K562 (cell line): ENCODE data around the gene KCTD13. TPM values are rescaled to one million over a fixed set of nuclear protein-coding genes. Genes with fewer than 3 reads are reported as not detected.

ENCODE experiments used
- ARID3A ChIP-seq: IDR thresholded peaks from 2 replicates; pipeline ENCODE4 v1.6.1; 2012; ENCODE audit warnings: low read depth, low read length, improper control_type of control experiment, borderline replicate concordance
- ARID4B ChIP-seq: sonication (generic); formaldehyde crosslinking; IDR thresholded peaks from 2 replicates; pipeline ENCODE4 v1.8.0; 2022; ENCODE audit warnings: mild to moderate bottlenecking, missing genetic modification reagents
- BHLHE40 ChIP-seq: IDR thresholded peaks from 2 replicates; pipeline ENCODE4 v1.6.1; 2011; ENCODE audit warnings: low read length, improper control_type of control experiment
- C11orf30 ChIP-seq: fragments of 450-650 bp; IDR thresholded peaks from 2 replicates; pipeline ENCODE4 v1.6.1; 2016; ENCODE audit warnings: low read depth, mild to moderate bottlenecking
- CREM ChIP-seq: IDR thresholded peaks from 2 replicates; pipeline ENCODE4 v1.6.1; 2014; ENCODE audit warnings: antibody characterized with exemption, low read depth
- CTBP1 ChIP-seq: fragments of 450-650 bp; IDR thresholded peaks from 2 replicates; pipeline ENCODE4 v1.6.1; 2016; ENCODE audit warnings: borderline replicate concordance
- DDX20 ChIP-seq: fragments of 450-650 bp; IDR thresholded peaks from 2 replicates; pipeline ENCODE4 v1.6.1; 2016; ENCODE audit warnings: missing genetic modification characterization, low read depth, mild to moderate bottlenecking, missing compliant biosample characterization, moderate library complexity
- EHMT2 ChIP-seq: fragments of 450-650 bp; IDR thresholded peaks from 2 replicates; pipeline ENCODE4 v1.6.1; 2018; ENCODE audit warnings: antibody characterized with exemption
- HES1 ChIP-seq: fragments of 450-650 bp; IDR thresholded peaks from 2 replicates; pipeline ENCODE4 v1.6.1; 2016; ENCODE audit warnings: low read depth, mild to moderate bottlenecking, moderate library complexity
- HLTF ChIP-seq: fragments of 450-650 bp; IDR thresholded peaks from 2 replicates; pipeline ENCODE4 v1.6.1; 2016
- JUND ChIP-seq, 2 experiments: IDR thresholded peaks; 2 replicates in 1 of 2; 3 replicates in 1 of 2; pipeline ENCODE4 v1.6.1; 2011; ENCODE audit warnings: borderline replicate concordance in 2 of 2, low read depth in 2 of 2, low read length in 2 of 2, improper control_type of control experiment in 1 of 2, missing biosample characterization in 1 of 2, missing genetic modification characterization in 1 of 2, missing genetic modification reagents in 1 of 2
- MTA1 ChIP-seq: fragments of 450-650 bp; IDR thresholded peaks from 2 replicates; pipeline ENCODE4 v1.6.1; 2017; ENCODE audit warnings: borderline replicate concordance
- MTA3 ChIP-seq: fragments of 450-650 bp; formaldehyde crosslinking; IDR thresholded peaks from 2 replicates; pipeline ENCODE4 v1.6.1; 2017; ENCODE audit warnings: mild to moderate bottlenecking, borderline replicate concordance
- PHF8 ChIP-seq: fragments of 200-600 bp; sonication (generic); IDR thresholded peaks from 2 replicates; pipeline ENCODE4 v1.6.1; 2012; ENCODE audit warnings: mixed run types, mild to moderate bottlenecking, inconsistent platforms, low read length, moderate library complexity, borderline replicate concordance
- SOX6 ChIP-seq: fragments of 450-650 bp; IDR thresholded peaks from 2 replicates; pipeline ENCODE4 v1.6.1; 2014; ENCODE audit warnings: mild to moderate bottlenecking
- TAL1 ChIP-seq: fragments of 450-650 bp; IDR thresholded peaks from 2 replicates; pipeline ENCODE4 v1.6.1; 2016; ENCODE audit warnings: mild to moderate bottlenecking
- TEAD2 ChIP-seq: fragments of 450-650 bp; IDR thresholded peaks from 2 replicates; pipeline ENCODE4 v1.6.1; 2016; ENCODE audit warnings: missing genetic modification characterization, control low read depth, missing compliant biosample characterization
- ZBTB26 ChIP-seq: fragments of 450-650 bp; formaldehyde crosslinking; IDR thresholded peaks from 2 replicates; pipeline ENCODE4 v1.4.0; 2022; ENCODE audit warnings: missing genetic modification characterization
- ZFX ChIP-seq: sonication (generic); formaldehyde crosslinking; IDR thresholded peaks from 2 replicates; pipeline ENCODE4 v1.8.0; 2022; ENCODE audit warnings: mild to moderate bottlenecking, missing genetic modification reagents, moderate library complexity
- polyA plus RNA-seq, 8 experiments: library from polyadenylated mRNA; depleted of rRNA in 4 of 8; stranded (reverse) in 5 of 8; unstranded in 3 of 8; fragments of >200 nt; fragmentation: Nextera tagmentation in 2 of 8; fragmentation: Illumina TruSeq in 1 of 8; extraction: Ambion mirVana in 2 of 8; extraction: Trizol in 1 of 8; gene quantifications; 2 replicates each; pipeline versions ENCODE4 v1.2.1 to v1.2.3, GENCODE V29; 2011 to 2014; ENCODE audit warnings: inconsistent platforms in 1 of 8, missing spikeins in 1 of 8
- total RNA-seq, 7 experiments: library from RNA; depleted of rRNA in 6 of 7; stranded (reverse); fragments of >200 nt in 6 of 7; fragmentation: Illumina TruSeq in 2 of 7; extraction: Trizol in 2 of 7; gene quantifications; 2 replicates each; pipeline versions ENCODE4 v1.2.1 to v1.2.3, GENCODE V29; 2011 to 2021; ENCODE audit warnings: low replicate concordance in 1 of 7

Gene KCTD13
- total and polyA plus RNA-seq, 9 of the 15 experiments (the other 6 are each of a cell fraction or from before 2014, with no cell fraction given), result 1.0 to 20.6 (median 9.8) TPM

DNA sequence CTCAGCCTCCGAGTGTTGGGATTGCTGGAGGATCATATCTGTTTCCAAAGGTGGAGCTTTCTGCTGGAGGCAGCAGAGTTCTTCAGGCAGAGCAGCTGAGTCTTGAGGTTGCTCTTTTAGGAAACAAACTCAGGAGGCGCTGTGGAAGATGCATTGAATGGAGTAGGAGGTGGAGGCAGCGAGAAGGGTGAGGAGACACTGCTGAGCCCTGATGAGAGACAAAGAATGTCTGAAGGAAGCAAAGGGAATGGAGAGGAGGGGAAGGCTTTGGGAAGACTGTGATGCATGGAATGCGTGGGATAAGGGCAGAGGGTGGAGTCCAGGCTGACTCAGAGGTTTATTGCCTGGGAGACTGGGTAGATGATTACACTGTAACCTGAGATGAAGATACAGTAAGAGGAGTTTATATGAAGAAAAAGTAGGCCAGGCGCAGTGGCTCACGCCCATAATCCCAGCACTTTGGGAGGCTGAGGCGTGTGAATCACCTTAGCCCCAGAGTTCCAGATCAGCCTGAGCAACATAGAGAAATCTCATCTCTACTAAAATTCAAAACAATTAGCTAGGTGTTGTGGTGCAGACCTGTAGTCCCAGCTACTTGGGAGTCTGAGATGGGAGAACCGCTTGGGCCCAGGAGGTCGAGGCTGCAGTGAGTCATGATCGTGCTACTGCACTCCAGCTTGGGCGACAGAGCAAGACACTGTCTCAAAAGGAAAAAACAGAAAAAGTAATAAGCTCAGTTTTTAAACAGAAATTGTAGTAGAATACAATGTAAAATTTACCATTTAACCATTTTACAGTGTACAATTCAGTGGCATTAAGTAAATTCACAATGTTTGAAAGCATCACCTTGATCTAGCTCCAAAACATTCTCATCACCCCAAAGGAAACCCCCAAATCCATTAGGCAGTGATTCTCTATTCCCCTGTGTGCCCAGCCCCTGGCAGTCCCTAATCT is 18.1 kb upstream of the KCTD13 start (continued):
- 0 out of 2 replicates have a peak, but pooled peaks have one; percentile 15 for TF ChIP-seq ARID4B (CRISPR knock-in tag)
- 0 out of 2 replicates have a peak, but pooled peaks have one; percentile 29 for TF ChIP-seq HLTF
- TF ChIP-seq C11orf30, result peak; percentile 37; the same call in 1 of the 2 replicates
- peak; percentile 12; the same call in 1 of the 2 replicates for TF ChIP-seq PHF8
- 0 out of 2 replicates have a peak, but pooled peaks have one; percentile 2 for TF ChIP-seq BHLHE40
- peak; percentile 15; the same call in 1 of the 2 replicates for TF ChIP-seq TEAD2 (tag)
- peak; percentile 62 for TF ChIP-seq CREM
- peak; percentile 81; the same call in 1 of the 2 replicates for TF ChIP-seq ZBTB26 (CRISPR knock-in tag)
- TF ChIP-seq MTA1, result peak; percentile 68; the same call in 1 of the 2 replicates
- peak; percentile 83 for TF ChIP-seq EHMT2
- TF ChIP-seq DDX20, result no peak
- TF ChIP-seq TAL1, result no peak
- TF ChIP-seq JUND (IDR thresholded peaks at IDR 0.05; ENCODE audit: borderline replicate concordance, low read depth, low read length), result peak; percentile 88
- TF ChIP-seq JUND (tag; IDR thresholded peaks at IDR 0.05; ENCODE audit: borderline replicate concordance, low read depth, low read length), result peak; percentile 90; the same call in 2 of the 3 replicates
- peak; percentile 88 for TF ChIP-seq ZFX (CRISPR knock-in tag)
- TF ChIP-seq SOX6, result no peak
- TF ChIP-seq MTA3, result peak; percentile 21; the same call in 1 of the 2 replicates
- TF ChIP-seq CTBP1, result peak; percentile 90
- TF ChIP-seq HES1, result no peak; the same call in 1 of the 2 replicates
- TF ChIP-seq ARID3A, result peak; percentile 83; the same call in 1 of the 2 replicates
